ENCODE results near the gene MEPCE.
"Not testable (repeated sequence)": the region's sequence is repeated elsewhere in the genome, so short reads cannot be mapped to it uniquely, and the experiment has no call there.

Gene MEPCE

GRCh38 chr7:100432621-100433275 is 3.1 kb downstream of the MEPCE start:
- no peak for DNase-seq (ENCODE audit: low read depth, low spot score)

DNA sequence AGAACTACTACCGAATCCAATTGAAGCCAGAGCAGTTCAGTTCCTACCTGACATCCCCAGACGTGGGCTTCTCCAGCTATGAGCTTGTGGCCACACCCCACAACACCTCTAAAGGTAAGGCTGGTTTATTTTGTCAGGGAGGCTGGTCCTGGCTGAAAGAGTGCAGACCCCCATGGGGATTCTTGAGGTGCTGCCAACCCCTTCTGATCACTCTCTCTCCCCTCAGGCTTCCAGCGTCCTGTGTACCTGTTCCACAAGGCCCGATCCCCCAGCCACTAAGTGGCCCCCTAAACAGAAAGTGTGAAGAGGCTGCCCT is 3.6 kb downstream of the MEPCE start:
- DNase-seq (ENCODE audit: low read depth, low spot score): no peak
- no peak overlapping the region for H3K27ac ChIP-seq

More at GRCh38 chr7:100432621-100433275, 3.1 kb downstream of the MEPCE start:
- no peak overlapping the region for H3K27ac ChIP-seq

DNA sequence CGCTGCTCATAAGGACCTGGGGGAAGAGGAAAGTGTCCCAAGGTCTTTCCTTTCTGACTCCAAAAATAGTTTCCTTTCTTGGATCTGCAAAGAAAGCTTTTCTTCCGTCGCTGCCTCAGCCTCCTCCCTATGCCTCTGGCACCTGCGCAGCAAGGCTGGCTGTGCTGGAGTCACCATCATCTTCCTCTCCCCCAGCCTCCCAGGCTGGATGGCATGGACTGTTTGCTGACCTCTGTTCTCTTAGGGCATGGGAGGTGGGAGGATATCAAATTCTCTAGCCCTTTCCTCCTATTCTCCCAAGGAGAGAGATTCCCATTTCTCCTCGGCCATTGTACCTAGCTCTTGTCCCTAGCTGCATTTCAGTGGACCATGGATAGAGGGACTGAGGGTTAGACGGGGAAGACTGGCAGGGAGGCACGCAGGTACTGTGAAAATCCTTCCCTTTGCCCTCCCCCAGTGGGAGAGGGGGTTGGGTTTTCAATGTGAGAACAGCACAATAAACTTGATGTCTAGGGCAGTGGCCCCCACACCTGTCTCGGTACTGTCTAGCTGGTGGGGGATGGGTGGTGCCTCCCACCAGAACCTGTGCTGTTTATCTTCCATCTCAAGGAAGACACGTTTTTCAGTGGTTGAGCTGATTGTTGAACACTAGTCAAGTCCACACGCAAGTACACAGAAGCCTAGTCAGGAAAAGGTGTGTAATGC is 4.1 kb downstream of the MEPCE start:
- DNase-seq (ENCODE audit: low read depth, low spot score): no peak
- no peak overlapping the region for H3K27ac ChIP-seq

DNA sequence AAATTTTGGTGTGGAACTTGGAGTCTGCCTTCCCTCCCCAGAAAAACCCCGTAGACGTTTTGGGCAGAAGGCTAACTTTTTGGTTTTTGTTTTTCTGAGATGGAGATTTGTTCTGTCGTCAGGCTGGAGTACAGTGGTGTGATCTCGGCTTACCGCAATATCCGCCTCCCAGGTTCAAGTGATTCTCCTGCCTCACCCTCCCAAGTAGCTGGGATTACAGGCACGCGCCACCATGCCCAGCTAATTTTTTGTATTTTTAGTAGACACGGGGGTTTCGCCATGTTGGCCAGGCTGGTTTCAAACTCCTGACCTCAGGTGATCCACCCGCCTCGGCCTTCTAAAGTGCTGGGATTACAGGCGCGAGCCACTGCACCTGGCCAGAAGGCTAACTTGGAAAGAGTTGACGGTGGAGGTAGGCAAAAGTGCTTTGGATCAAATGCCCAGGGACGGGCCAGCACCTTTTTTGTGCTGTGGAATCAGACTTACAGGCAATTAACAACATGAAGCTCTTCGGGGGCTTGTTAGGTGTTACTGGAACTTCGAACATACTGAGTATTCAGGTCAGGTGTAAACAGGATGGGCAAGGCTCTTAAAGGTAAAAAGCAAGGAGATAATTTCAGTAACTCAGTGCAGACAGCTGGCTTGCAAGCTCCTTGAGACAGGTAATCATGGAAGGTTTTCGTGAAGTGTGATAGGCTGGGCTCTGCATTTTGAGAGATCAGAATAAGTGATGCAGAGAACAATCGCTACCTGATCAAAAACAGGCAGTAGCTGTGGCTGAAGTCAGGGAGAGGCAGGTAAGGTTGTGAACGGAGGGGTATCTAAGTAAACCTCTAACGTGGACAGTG is 4.9 kb downstream of the MEPCE start:
- DNase-seq (ENCODE audit: low read depth, low spot score): no peak
- H3K27ac ChIP-seq: peak overlapping the region; percentile 95

GRCh38 chr7:100435401-100436304 is 6.0 kb downstream of the MEPCE start:
- H3K27ac ChIP-seq: peak overlapping the region; percentile 95
- no peak for DNase-seq (ENCODE audit: low read depth, low spot score)

- H3K27ac ChIP-seq: no peak overlapping the region
- no peak for DNase-seq (ENCODE audit: low read depth, low spot score)
These were observed 7.8 kb downstream of the MEPCE start for GRCh38 chr7:100437150-100438100.

GRCh38 chr7:100438172-100438571 is 8.5 kb downstream of the MEPCE start:
- no peak overlapping the region for H3K27ac ChIP-seq
- no peak for DNase-seq (ENCODE audit: low read depth, low spot score)

GRCh38 chr7:100438731-100439130 is 9.1 kb downstream of the MEPCE start:
- DNase-seq (ENCODE audit: low read depth, low spot score); H3K27ac ChIP-seq: not testable (repeated sequence)

DNA sequence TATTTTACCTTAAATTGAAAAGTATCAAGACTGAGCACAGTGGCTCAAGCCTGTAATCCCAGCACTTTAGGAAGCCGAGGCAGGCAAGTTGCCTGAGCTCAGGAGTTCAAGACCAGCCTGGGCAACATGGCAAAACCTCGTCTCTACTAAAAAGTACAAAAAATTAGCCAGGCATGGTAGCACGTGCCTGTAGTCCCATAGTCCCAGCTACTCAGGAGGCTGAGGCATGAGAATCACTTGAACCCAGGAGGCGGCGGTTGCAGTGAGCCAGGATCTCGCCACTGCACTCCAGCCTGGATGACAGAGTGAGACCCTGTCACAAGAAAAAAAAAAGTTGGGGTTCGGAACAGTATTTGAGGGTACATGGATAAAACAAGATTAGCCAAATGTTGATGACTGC is 9.6 kb downstream of the MEPCE start:
- H3K27ac ChIP-seq; DNase-seq (ENCODE audit: low read depth, low spot score): not testable (repeated sequence)

DNA sequence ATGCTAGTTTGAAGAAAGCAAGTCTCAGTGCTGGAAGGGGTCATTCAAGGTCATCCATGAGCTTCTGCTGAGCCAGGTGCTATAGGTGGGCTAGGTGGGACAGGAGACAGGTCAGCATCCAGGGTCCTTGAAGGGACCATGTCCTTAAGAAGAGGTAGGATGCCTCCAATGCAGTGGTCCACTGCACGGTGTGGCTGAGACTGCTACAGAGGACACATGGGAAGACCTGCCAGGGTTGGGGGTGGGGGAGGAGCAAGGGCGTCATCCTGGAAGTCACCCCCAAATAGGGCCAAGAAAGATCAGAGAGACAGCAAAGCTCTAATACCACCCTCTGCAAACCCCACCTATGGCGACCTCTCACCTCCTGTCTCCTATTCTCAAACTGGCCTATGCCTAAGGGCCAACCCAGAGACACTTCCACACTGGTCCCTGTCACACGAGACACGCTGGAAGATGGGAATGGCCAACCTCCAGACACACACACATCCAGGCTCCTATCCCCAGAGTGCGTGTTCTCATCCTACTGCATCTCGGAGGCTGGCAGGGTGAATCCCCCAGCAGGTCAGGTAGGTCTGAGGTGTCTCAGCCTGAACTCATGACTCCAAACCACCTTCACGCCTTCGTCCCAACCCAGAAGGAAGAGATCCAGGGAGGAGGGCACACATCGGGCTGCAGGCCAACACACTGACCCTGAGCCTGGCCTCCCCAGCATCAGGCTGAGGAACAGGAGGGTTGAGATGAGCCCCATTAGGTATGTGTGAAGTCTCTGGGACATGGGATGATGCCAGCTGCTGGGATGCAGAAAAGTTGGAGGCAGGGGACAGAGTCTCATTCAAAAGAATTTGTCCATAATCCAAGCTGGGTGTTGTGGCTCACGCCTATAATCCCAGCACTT is 12.3 kb downstream of the MEPCE start:
- DNase-seq (ENCODE audit: low read depth, low spot score): no peak
- H3K27ac ChIP-seq: no peak overlapping the region

DNA sequence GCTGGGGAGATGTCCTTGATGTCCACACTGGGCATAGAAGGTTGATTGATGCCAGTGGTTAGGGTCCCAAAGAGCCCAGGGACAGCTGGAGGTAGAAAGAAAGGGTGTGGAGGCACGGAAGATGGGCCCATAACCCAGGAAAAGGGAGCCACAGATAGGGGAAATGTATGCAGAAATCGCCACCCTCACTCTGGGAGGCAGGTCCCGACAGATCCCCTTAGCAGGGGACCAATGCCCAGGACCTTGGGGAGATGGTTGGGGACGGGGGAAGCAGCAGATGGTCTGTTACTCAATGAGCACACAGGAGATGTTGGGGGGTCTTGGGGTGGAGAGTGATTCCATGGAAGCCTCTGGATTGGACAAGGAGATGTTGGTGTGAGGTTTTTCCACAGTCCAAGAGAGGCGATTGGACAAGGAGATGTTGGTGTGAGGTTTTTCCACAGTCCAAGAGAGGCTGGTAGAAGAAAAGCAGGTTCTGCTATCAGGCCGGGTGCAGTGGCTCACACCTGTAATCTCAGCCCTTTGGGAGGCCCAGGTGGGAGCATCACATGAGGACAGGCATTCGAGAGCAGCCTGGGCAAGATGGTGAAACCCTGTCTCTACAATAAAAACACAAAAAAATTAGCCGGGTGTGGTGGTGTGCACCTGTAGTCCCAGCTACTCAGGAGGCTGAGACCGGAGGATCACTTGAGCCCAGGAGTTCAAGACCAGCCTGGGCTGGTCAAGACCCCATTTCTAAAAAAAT is 13.6 kb downstream of the MEPCE start:
- H3K27ac ChIP-seq: no peak overlapping the region

GRCh38 chr7:100444311-100445278 is 15.0 kb downstream of the MEPCE start:
- H3K27ac ChIP-seq: no peak overlapping the region
- DNase-seq (ENCODE audit: low read depth, low spot score): no peak

More for the DNA sequence above, 13.6 kb downstream of the MEPCE start:
- no peak for DNase-seq (ENCODE audit: low read depth, low spot score)

GRCh38 chr7:100446040-100446439 is 16.4 kb downstream of the MEPCE start:
- no peak for DNase-seq (ENCODE audit: low read depth, low spot score)
- H3K27ac ChIP-seq: no peak overlapping the region

DNA sequence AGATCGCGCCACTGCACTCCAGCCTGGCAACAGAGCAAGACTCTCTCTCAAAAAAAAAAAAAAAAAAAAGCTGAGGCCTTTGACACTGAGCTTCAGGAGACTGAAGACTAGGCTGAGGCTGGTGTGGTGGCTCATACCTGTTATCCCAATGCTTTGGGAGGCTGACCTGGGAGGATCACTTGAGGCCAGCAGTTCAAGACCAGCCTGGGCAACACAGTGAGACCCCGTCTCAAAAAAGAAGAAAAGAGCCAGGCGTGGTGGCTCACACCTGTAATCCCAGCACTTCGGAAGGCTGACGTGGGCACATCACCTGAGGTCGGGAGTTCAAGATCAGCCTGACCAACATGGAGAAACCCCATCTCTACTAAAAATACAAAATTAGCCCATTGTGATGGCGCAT is 17.7 kb downstream of the MEPCE start:
- not testable (repeated sequence) for H3K27ac ChIP-seq; DNase-seq (ENCODE audit: low read depth, low spot score)

DNA sequence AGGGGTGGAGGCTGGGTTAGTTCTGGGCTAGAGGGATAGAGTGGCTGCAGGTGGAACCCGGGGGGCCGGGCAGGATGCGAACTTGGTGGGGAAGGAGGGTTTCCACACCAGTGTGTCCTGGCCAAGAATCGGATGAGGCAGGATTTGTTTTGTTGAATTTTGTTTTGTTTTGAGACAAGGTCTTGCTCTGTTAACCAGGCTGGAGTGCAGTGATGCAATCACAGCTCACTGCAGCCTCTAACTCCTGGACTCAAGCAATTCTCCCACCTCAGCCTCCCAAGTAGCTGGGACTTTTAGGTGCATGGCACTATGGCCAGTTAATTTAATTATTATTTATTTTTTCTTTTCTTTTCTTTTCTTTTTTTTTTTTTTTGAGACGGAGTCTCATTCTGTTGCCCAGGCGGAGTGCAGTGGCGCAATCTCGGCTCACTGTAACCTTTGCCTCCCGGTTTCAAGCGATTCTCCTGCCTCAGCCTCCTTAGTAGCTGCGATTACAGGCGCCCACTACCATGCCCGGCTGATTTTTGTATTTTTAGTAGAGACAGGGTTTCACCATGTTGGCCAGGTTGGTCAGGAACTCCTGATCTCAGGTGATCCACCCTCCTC is 19.7 kb downstream of the MEPCE start:
- no peak overlapping the region for H3K27ac ChIP-seq
- DNase-seq (ENCODE audit: low read depth, low spot score): no peak

GRCh38 chr7:100452513-100452912 is 22.9 kb downstream of the MEPCE start:
- H3K27ac ChIP-seq: no peak overlapping the region
- no peak for DNase-seq (ENCODE audit: low read depth, low spot score)
